K562 (cell line): Measurements from ENCODE around the gene C1orf105.

Experiments used
- BCL6 ChIP-seq: fragments of 250-450 bp; sonication (Bioruptor Pico); IDR thresholded peaks from 2 replicates; pipeline ENCODE4 v1.4.0; 2020
- CEBPB ChIP-seq: fragments of 450-650 bp; IDR thresholded peaks from 2 replicates; pipeline ENCODE4 v1.6.1; 2016; ENCODE audit warnings: missing genetic modification characterization, missing compliant biosample characterization
- CTCF ChIP-seq, 3 experiments: IDR thresholded peaks in 2 of 3; conservative IDR thresholded peaks in 1 of 3; 2 replicates each; pipeline ENCODE4 v1.5.1; 2011 to 2012; ENCODE audit warnings: low read length in 3 of 3, mild to moderate bottlenecking in 3 of 3, control low read depth in 2 of 3, improper control_type of control experiment in 1 of 3, inconsistent platforms in 1 of 3, low read depth in 1 of 3, mixed read lengths in 1 of 3, moderate library complexity in 1 of 3; ENCODE audit not compliant: insufficient read depth in 2 of 3
- MTA2 ChIP-seq: fragments of 450-650 bp; IDR thresholded peaks from 2 replicates; pipeline ENCODE4 v1.6.1; 2016; ENCODE audit warnings: low read depth
- MYC ChIP-seq, 2 experiments: fragments of 250-450 bp in 1 of 2; sonication (Bioruptor Pico) in 1 of 2; IDR thresholded peaks; 2 replicates each; pipeline versions ENCODE4 v1.5.1 to v1.6.1; 2012 to 2021; ENCODE audit warnings: low read depth in 2 of 2, borderline replicate concordance in 1 of 2, improper control_type of control experiment in 1 of 2, low read length in 1 of 2, mild to moderate bottlenecking in 1 of 2, moderate library complexity in 1 of 2
- RBM14 ChIP-seq: fragments of 200-400 bp; formaldehyde crosslinking; IDR thresholded peaks from 2 replicates; pipeline ENCODE4 v1.6.1; 2018; ENCODE audit warnings: low read depth, mild to moderate bottlenecking, low read length, moderate library complexity, borderline replicate concordance; ENCODE audit not compliant: insufficient read depth
- TAF1 ChIP-seq: IDR thresholded peaks from 2 replicates; pipeline ENCODE4 v1.6.1; 2011; ENCODE audit warnings: mild to moderate bottlenecking, low read length, moderate library complexity; ENCODE audit not compliant: insufficient read depth, control insufficient read depth, severe bottlenecking; ENCODE audit errors: extremely low read depth
- TEAD4 ChIP-seq, 2 experiments: sonication (generic) in 1 of 2; formaldehyde crosslinking in 1 of 2; IDR thresholded peaks; 2 replicates each; pipeline versions ENCODE4 v1.6.1 to v1.8.0; 2012 to 2022; ENCODE audit warnings: borderline replicate concordance in 1 of 2, inconsistent platforms in 1 of 2, low read length in 1 of 2, mild to moderate bottlenecking in 1 of 2, missing genetic modification reagents in 1 of 2
- ZBTB17 ChIP-seq: fragments of 450-650 bp; formaldehyde crosslinking; IDR thresholded peaks from 2 replicates; pipeline ENCODE4 v1.4.0; 2020; ENCODE audit warnings: mild to moderate bottlenecking
- TF ChIP-seq, protein P1 (sequence below): fragments of 250-450 bp; sonication (Bioruptor Pico); IDR thresholded peaks from 2 replicates; pipeline ENCODE4 v1.9.0; 2021; ENCODE audit warnings: mild to moderate bottlenecking
- TF ChIP-seq, protein P2 (sequence below): fragments of 450-650 bp; IDR thresholded peaks from 2 replicates; pipeline ENCODE4 v1.6.1; 2016; ENCODE audit warnings: low read depth

DNA sequence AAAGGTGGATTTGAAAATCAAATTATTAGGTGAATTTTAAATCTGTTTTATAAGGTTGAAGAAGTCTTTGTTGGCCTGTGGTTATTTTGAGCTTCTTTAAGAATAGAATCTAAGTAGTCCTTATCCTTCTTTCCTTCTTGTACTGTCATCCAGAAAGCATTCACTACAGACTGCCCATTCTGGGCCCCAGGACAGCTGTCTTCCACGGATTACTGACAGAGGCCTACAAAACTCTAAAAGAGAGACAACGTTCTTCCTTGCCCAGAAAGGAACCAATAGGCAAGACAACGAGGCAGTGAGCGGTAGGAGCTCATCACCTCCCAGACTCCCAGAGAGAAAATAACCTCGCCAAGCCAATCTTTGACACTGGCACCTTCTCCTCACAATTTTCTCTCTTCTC is 47.8 kb downstream of the C1orf105 start:
- TF ChIP-seq CTCF (IDR thresholded peaks at IDR 0.05 in 2 of 3, conservative IDR thresholded peaks at IDR 0.05 in 1 of 3; ENCODE audit: insufficient read depth in 2 of 3, low read depth in 1 of 3, low read length in 3 of 3) (no peak), CEBPB (tag) (no peak), MTA2 (no peak), TEAD4 (IDR thresholded peaks at IDR 0.05; ENCODE audit: low read length) (no peak), TEAD4 (CRISPR knock-in tag; IDR thresholded peaks at IDR 0.05; ENCODE audit: borderline replicate concordance) (no peak), ZBTB17 (CRISPR knock-in tag) (no peak), BCL6 (CRISPR knock-in tag) (no peak), TAF1 (no peak), RBM14 (no peak), MYC (IDR thresholded peaks at IDR 0.05; ENCODE audit: low read depth, low read length) (no peak), MYC (CRISPR knock-in tag; IDR thresholded peaks at IDR 0.05; ENCODE audit: borderline replicate concordance, low read depth) (no peak)
- TF ChIP-seq, protein P1, sequence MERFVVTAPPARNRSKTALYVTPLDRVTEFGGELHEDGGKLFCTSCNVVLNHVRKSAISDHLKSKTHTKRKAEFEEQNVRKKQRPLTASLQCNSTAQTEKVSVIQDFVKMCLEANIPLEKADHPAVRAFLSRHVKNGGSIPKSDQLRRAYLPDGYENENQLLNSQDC (CRISPR knock-in tag), result no peak
- TF ChIP-seq, protein P2, sequence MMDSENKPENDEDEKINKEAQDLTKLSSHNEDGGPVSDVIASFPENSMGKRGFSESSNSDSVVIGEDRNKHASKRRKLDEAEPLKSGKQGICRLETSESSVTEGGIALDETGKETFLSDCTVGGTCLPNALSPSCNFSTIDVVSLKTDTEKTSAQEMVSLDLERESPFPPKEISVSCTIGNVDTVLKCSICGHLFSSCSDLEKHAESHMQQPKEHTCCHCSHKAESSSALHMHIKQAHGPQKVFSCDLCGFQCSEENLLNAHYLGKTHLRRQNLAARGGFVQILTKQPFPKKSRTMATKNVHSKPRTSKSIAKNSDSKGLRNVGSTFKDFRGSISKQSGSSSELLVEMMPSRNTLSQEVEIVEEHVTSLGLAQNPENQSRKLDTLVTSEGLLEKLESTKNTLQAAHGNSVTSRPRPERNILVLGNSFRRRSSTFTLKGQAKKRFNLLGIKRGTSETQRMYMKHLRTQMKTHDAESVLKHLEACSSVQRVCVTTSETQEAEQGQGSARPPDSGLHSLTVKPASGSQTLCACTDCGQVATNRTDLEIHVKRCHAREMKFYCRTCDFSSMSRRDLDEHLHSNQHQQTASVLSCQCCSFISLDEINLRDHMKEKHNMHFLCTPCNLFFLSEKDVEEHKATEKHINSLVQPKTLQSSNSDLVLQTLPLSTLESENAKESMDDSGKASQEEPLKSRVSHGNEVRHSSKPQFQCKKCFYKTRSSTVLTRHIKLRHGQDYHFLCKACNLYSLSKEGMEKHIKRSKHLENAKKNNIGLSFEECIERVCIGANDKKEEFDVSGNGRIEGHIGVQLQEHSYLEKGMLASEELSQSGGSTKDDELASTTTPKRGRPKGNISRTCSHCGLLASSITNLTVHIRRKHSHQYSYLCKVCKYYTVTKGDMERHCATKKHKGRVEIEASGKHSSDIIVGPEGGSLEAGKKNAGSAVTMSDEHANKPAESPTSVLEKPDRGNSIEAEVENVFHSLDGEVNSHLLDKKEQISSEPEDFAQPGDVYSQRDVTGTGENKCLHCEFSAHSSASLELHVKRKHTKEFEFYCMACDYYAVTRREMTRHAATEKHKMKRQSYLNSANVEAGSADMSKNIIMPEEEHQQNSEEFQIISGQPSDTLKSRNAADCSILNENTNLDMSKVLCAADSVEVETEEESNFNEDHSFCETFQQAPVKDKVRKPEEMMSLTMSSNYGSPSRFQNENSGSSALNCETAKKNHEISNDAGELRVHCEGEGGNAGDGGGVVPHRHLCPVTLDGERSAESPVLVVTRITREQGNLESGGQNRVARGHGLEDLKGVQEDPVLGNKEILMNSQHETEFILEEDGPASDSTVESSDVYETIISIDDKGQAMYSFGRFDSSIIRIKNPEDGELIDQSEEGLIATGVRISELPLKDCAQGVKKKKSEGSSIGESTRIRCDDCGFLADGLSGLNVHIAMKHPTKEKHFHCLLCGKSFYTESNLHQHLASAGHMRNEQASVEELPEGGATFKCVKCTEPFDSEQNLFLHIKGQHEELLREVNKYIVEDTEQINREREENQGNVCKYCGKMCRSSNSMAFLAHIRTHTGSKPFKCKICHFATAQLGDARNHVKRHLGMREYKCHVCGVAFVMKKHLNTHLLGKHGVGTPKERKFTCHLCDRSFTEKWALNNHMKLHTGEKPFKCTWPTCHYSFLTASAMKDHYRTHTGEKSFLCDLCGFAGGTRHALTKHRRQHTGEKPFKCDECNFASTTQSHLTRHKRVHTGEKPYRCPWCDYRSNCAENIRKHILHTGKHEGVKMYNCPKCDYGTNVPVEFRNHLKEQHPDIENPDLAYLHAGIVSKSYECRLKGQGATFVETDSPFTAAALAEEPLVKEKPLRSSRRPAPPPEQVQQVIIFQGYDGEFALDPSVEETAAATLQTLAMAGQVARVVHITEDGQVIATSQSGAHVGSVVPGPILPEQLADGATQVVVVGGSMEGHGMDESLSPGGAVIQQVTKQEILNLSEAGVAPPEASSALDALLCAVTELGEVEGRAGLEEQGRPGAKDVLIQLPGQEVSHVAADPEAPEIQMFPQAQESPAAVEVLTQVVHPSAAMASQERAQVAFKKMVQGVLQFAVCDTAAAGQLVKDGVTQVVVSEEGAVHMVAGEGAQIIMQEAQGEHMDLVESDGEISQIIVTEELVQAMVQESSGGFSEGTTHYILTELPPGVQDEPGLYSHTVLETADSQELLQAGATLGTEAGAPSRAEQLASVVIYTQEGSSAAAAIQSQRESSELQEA, result no peak
